NB4 (cell line): ENCODE results near the gene MICAL3.

Experiments used
- DNase-seq: peaks from one replicate; pipeline ENCODE4 v3.0.0; 2010; ENCODE audit warnings: low read depth
- H3K4me3 ChIP-seq: one replicate; pipeline ENCODE4 v1.5.1; 2011; ENCODE audit warnings: mild to moderate bottlenecking, low read depth, low read length, moderate library complexity
- CTCF ChIP-seq: IDR thresholded peaks from one replicate; pipeline ENCODE4 v1.5.1; 2012; ENCODE audit warnings: low read depth, low read length
- MAX ChIP-seq: IDR thresholded peaks from 2 replicates; pipeline ENCODE4 v1.6.1; 2011; ENCODE audit warnings: low read depth, low read length
- MYC ChIP-seq: IDR thresholded peaks from 2 replicates; pipeline ENCODE4 v1.6.1; 2011; ENCODE audit warnings: low read depth, low read length
- POLR2A ChIP-seq: IDR thresholded peaks from 2 replicates; pipeline ENCODE4 v1.6.1; 2011; ENCODE audit warnings: mild to moderate bottlenecking; ENCODE audit not compliant: insufficient read length; ENCODE audit errors: extremely low read depth

The MICAL3 gene

GRCh38 chr22:18059991-18060390 lies 35.6 kb upstream of the MICAL3 start:
- DNase-seq = no peak
- TF ChIP-seq MYC = no peak
- no peak overlapping the region for H3K4me3 ChIP-seq

GRCh38 chr22:18059473-18059872 lies 35.1 kb upstream of the MICAL3 start:
- TF ChIP-seq MAX = no peak
- TF ChIP-seq MYC = no peak
- TF ChIP-seq CTCF = no peak
- TF ChIP-seq POLR2A = no peak
- DNase-seq = no peak
- no peak overlapping the region for H3K4me3 ChIP-seq

GRCh38 chr22:18059094-18059417 lies 34.7 kb upstream of the MICAL3 start:
- no peak for TF ChIP-seq CTCF
- no peak overlapping the region for H3K4me3 ChIP-seq

GRCh38 chr22:18058371-18059093 lies 34.2 kb upstream of the MICAL3 start:
- TF ChIP-seq CTCF = no peak
- no peak for TF ChIP-seq POLR2A
- no peak for TF ChIP-seq MAX
- no peak for TF ChIP-seq MYC
- no peak overlapping the region for H3K4me3 ChIP-seq
- DNase-seq = no peak

More at GRCh38 chr22:18059094-18059417, 34.7 kb upstream of the MICAL3 start:
- no peak for DNase-seq

GRCh38 chr22:18057568-18058209 lies 33.3 kb upstream of the MICAL3 start:
- TF ChIP-seq POLR2A (no peak), MYC (no peak), MAX (no peak), CTCF (no peak)
- DNase-seq = peak; percentile 30
- H3K4me3 ChIP-seq = no peak overlapping the region

GRCh38 chr22:18056807-18057474 lies 32.6 kb upstream of the MICAL3 start:
- DNase-seq = no peak
- TF ChIP-seq POLR2A (no peak), CTCF (no peak), MYC (no peak), MAX (no peak)
- no peak overlapping the region for H3K4me3 ChIP-seq
